ENCODE measurements around the gene GCNA.

Gene GCNA

DNA sequence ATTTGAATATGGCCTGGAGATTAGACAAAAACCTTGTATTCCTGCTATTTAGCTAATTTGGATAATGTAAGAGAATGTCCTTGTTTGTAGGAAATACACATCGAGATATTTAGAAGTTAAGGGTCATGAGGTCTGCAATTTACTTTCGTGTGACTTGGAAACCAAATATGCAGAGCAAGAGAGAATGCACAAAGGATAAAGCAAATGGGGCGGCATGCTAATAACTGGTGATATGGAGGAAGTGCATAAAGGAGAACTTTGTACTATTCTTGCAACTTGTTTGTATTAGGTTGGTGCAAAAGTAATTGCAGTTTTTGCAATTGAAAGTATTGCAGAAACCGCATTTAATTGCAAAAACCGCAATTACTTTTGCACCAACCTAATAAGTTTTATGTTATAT lies 47.2 kb downstream of the GCNA start:
- no peak for TF ChIP-seq EZH2 (optimal IDR thresholded peaks at IDR 0.05; ENCODE audit: low read depth, low read length)
- TF ChIP-seq, protein P1, sequence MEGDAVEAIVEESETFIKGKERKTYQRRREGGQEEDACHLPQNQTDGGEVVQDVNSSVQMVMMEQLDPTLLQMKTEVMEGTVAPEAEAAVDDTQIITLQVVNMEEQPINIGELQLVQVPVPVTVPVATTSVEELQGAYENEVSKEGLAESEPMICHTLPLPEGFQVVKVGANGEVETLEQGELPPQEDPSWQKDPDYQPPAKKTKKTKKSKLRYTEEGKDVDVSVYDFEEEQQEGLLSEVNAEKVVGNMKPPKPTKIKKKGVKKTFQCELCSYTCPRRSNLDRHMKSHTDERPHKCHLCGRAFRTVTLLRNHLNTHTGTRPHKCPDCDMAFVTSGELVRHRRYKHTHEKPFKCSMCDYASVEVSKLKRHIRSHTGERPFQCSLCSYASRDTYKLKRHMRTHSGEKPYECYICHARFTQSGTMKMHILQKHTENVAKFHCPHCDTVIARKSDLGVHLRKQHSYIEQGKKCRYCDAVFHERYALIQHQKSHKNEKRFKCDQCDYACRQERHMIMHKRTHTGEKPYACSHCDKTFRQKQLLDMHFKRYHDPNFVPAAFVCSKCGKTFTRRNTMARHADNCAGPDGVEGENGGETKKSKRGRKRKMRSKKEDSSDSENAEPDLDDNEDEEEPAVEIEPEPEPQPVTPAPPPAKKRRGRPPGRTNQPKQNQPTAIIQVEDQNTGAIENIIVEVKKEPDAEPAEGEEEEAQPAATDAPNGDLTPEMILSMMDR (IDR thresholded peaks at IDR 0.05; ENCODE audit: low read length) = no peak
- no peak for TF ChIP-seq EZH2phosphoT487 (IDR thresholded peaks at IDR 0.05; ENCODE audit: low read length)
- no peaks in the 10 kb centered on the region for H3K79me2 ChIP-seq (ENCODE audit: low read length)
- no peaks in the 10 kb centered on the region for H3K27me3 ChIP-seq (replicated peaks; ENCODE audit: insufficient read depth, low read length)
- no peak for DNase-seq
- H3K27ac ChIP-seq (ENCODE audit: low read length) = no peak overlapping the region
- no peaks in the 10 kb centered on the region for H4K20me1 ChIP-seq (ENCODE audit: insufficient read depth, low read length)
- H3K4me2 ChIP-seq (ENCODE audit: low read depth, low read length) = no peak overlapping the region
- H2AFZ ChIP-seq (ENCODE audit: low read length) = no peak overlapping the region
- H3K4me1 ChIP-seq (ENCODE audit: low read length) = peaks cover 71% of the 10 kb centered on the region
- no peak overlapping the region for H3K4me3 ChIP-seq (ENCODE audit: low read length)
- H3K9me2 ChIP-seq (replicated peaks; ENCODE audit: insufficient read depth, low read length) = no peaks in the 10 kb centered on the region
- no peaks in the 10 kb centered on the region for H3K9me3 ChIP-seq (replicated peaks; ENCODE audit: insufficient read depth, low read length)
- peaks cover 44% of the 10 kb centered on the region for H3F3A ChIP-seq (ENCODE audit: insufficient read depth, low read length)
- no peaks in the 10 kb centered on the region for H3K36me3 ChIP-seq (replicated peaks; ENCODE audit: insufficient read depth, low read length)
- no peak overlapping the region for H3K9ac ChIP-seq (ENCODE audit: low read length)

DNA sequence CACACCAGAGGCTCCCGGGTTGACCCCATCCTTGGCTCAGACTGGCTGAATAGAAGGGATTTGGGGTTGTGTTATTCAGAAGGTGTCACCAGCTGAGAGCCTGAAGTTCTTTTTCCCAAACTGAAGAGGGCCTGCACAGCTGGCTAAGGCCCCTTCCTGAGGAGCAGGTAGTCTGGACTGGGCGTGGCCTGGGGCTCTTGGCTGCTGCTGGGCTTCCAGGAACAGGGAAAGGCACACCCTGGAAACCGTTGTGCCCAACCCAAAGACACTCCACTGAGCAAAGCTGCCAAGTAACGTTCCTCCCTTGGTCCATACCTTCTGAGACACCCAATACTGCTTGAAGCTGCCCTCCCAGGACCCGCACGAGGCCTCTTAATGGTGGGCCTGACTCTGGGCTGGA lies 48.3 kb downstream of the GCNA start:
- Histone ChIP-seq H4K20me1 (ENCODE audit: insufficient read depth, low read length) (no peaks in the 10 kb centered on the region), H3K36me3 (replicated peaks; ENCODE audit: insufficient read depth, low read length) (no peaks in the 10 kb centered on the region), H2AFZ (ENCODE audit: low read length) (no peak overlapping the region), H3K9ac (ENCODE audit: low read length) (no peak overlapping the region), H3F3A (ENCODE audit: insufficient read depth, low read length) (peaks cover 44% of the 10 kb centered on the region), H3K27me3 (replicated peaks; ENCODE audit: insufficient read depth, low read length) (no peaks in the 10 kb centered on the region), H3K9me2 (replicated peaks; ENCODE audit: insufficient read depth, low read length) (no peaks in the 10 kb centered on the region), H3K4me2 (ENCODE audit: low read depth, low read length) (no peak overlapping the region), H3K79me2 (ENCODE audit: low read length) (no peaks in the 10 kb centered on the region), H3K4me1 (ENCODE audit: low read length) (peaks cover 67% of the 10 kb centered on the region), H3K4me3 (ENCODE audit: low read length) (no peak overlapping the region), H3K27ac (ENCODE audit: low read length) (peak overlapping the region; percentile 97; the same call in 1 of the 2 replicates), H3K9me3 (replicated peaks; ENCODE audit: insufficient read depth, low read length) (no peaks in the 10 kb centered on the region)
- no peak for DNase-seq
- TF ChIP-seq, protein P1 (IDR thresholded peaks at IDR 0.05; ENCODE audit: low read length) = no peak
- no peak for TF ChIP-seq EZH2phosphoT487 (IDR thresholded peaks at IDR 0.05; ENCODE audit: low read length)
- no peak for TF ChIP-seq EZH2 (optimal IDR thresholded peaks at IDR 0.05; ENCODE audit: low read depth, low read length)

DNA sequence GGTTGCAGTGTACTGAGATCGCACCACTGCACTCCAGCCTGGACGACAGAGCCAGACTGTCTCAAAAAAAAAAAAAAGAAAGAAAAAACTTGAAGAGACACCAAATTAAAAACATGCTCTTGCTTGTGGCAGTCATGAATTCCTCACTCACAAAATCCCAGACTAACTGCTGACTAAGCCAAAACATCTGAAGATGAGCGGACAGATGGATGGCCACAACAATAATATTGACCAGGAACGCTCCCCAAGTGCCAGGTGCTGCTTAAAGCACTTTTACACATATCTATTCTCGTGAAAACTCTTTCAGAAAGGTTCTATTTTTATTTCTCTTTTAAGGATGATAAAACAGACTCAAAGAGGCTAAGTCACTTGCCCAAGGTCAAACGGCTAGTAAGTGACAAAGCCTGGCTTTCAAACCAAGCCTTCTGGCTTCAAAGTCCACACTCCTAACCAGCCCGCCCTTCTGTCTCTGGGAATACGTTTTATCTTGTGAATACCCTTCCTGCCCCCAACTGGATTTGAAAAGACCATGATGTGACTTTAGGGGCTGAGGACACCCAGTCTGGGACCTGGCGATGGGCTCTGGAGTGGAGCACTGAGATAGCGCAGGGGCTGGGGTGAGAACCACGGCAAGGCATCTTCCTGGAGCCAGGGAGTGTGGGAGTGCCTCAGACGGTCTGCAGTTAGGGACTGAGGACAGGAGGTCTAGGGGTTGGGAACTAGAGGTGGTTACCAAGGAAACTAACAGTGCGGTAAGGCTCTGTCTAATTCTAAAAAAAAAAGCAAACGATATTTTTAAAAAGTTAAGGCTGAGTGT lies 49.6 kb downstream of the GCNA start:
- no peak for TF ChIP-seq EZH2phosphoT487 (IDR thresholded peaks at IDR 0.05; ENCODE audit: low read length)
- TF ChIP-seq, protein P1 (IDR thresholded peaks at IDR 0.05; ENCODE audit: low read length) = no peak
- TF ChIP-seq EZH2 (optimal IDR thresholded peaks at IDR 0.05; ENCODE audit: low read depth, low read length) = no peak
- peaks cover 55% of the 10 kb centered on the region for H3K4me1 ChIP-seq (ENCODE audit: low read length)
- H2AFZ ChIP-seq (ENCODE audit: low read length) = peak overlapping the region; percentile 33; the same call in 1 of the 2 replicates
- H3F3A ChIP-seq (ENCODE audit: insufficient read depth, low read length) = peaks cover 39% of the 10 kb centered on the region
- H3K9me3 ChIP-seq (replicated peaks; ENCODE audit: insufficient read depth, low read length) = no peaks in the 10 kb centered on the region
- peak overlapping the region; percentile 97 for H3K27ac ChIP-seq (ENCODE audit: low read length)
- H3K36me3 ChIP-seq (replicated peaks; ENCODE audit: insufficient read depth, low read length) = no peaks in the 10 kb centered on the region
- peak; percentile 84 for DNase-seq
- no peaks in the 10 kb centered on the region for H3K79me2 ChIP-seq (ENCODE audit: low read length)
- no peaks in the 10 kb centered on the region for H3K27me3 ChIP-seq (replicated peaks; ENCODE audit: insufficient read depth, low read length)
- H4K20me1 ChIP-seq (ENCODE audit: insufficient read depth, low read length) = no peaks in the 10 kb centered on the region
- H3K4me2 ChIP-seq (ENCODE audit: low read depth, low read length) = peak overlapping the region; percentile 53
- H3K9ac ChIP-seq (ENCODE audit: low read length) = peak overlapping the region; percentile 50; the same call in 1 of the 2 replicates
- H3K4me3 ChIP-seq (ENCODE audit: low read length) = no peak overlapping the region
- no peaks in the 10 kb centered on the region for H3K9me2 ChIP-seq (replicated peaks; ENCODE audit: insufficient read depth, low read length)
